B cell (primary cell): ENCODE data around the gene KLF5. TPM values are rescaled to one million over a fixed set of nuclear protein-coding genes. Genes with fewer than 3 reads are reported as not detected.

Source experiments
- ATAC-seq: fragments of 200-7000 bp; cut with Tn5 transposase; one replicate; pipeline ENCODE4 v1.10.0; 2021; ENCODE audit warnings: low read depth, mild to moderate bottlenecking, moderate number of reproducible peaks, moderate library complexity
- CTCF ChIA-PET: fragments of 350-600 bp; sonication (Branson Sonifier 250); formaldehyde crosslinking; loops from one replicate; lab custom pipeline; 2021; ENCODE audit warnings: antibody characterized with exemption, inconsistent platforms; lab: Charles Lee
- POLR2A ChIA-PET: fragments of 350-600 bp; sonication (Branson Sonifier 250); formaldehyde crosslinking; loops from one replicate; lab custom pipeline; 2021; ENCODE audit warnings: antibody characterized with exemption; lab: Charles Lee
- DNase-seq: peaks from one replicate; pipeline ENCODE4 v3.0.0; 2013
- H2AFZ ChIP-seq: 2 replicates; pipeline ENCODE4 v1.6.1; 2012; ENCODE audit warnings: mild to moderate bottlenecking, low read depth, low read length; ENCODE audit not compliant: insufficient read depth, poor library complexity, severe bottlenecking
- H3K27ac ChIP-seq, 2 donors: 1 replicate in 1 of 2; 2 replicates in 1 of 2; pipeline ENCODE4 v1.5.1; 2012 to 2013; ENCODE audit warnings: low read length in 2 of 2, mild to moderate bottlenecking in 2 of 2, moderate library complexity in 1 of 2
- H3K27me3 ChIP-seq, 4 experiments: fragments of 200-600 bp in 1 of 4; sonication (generic) in 1 of 4; replicated peaks in 1 of 4; 1 replicate in 2 of 4; 2 replicates in 2 of 4; pipeline versions ENCODE4 v1.6.1 to v1.7.0; 2013 to 2016; ENCODE audit warnings: low read length in 3 of 4, mild to moderate bottlenecking in 2 of 4, mixed read lengths in 1 of 4, moderate library complexity in 1 of 4; ENCODE audit not compliant: insufficient read depth in 4 of 4, control insufficient read depth in 3 of 4; ENCODE audit errors: control extremely low read depth in 1 of 4
- H3K36me3 ChIP-seq, 2 experiments: replicated peaks in 1 of 2; 1 replicate in 1 of 2; 2 replicates in 1 of 2; pipeline versions ENCODE4 v1.6.1 to v1.7.1; 2013; ENCODE audit warnings: low read length in 1 of 2; ENCODE audit not compliant: insufficient read depth in 2 of 2, control insufficient read depth in 1 of 2; ENCODE audit errors: control extremely low read depth in 1 of 2, extremely low read depth in 1 of 2
- H3K4me1 ChIP-seq, 2 donors: fragments of 200-600 bp in 1 of 2; sonication (generic) in 1 of 2; 1 replicate in 1 of 2; 2 replicates in 1 of 2; pipeline versions ENCODE4 v1.5.1 to v1.6.1; 2013 to 2017; ENCODE audit warnings: low read length in 2 of 2; ENCODE audit not compliant: control insufficient read depth in 2 of 2, insufficient read depth in 2 of 2
- H3K4me2 ChIP-seq: replicated peaks from 2 replicates; pipeline ENCODE3; 2012; ENCODE audit warnings: mild to moderate bottlenecking, low read depth, low read length; ENCODE audit not compliant: poor library complexity, severe bottlenecking
- H3K4me3 ChIP-seq, 5 experiments: fragments of 200-600 bp in 1 of 5; sonication (generic) in 1 of 5; 1 replicate in 3 of 5; 2 replicates in 2 of 5; pipeline versions ENCODE4 v1.5.1 to v1.7.0; 2011 to 2016; ENCODE audit warnings: low read length in 4 of 5, mild to moderate bottlenecking in 4 of 5, low read depth in 2 of 5, control low read depth in 1 of 5, moderate library complexity in 1 of 5; ENCODE audit not compliant: insufficient read depth in 1 of 5; ENCODE audit errors: control extremely low read depth in 1 of 5, extremely low read depth in 1 of 5
- H3K79me2 ChIP-seq: fragments of 200-600 bp; sonication (generic); one replicate; pipeline ENCODE4 v1.6.0; 2016; ENCODE audit warnings: low read length; ENCODE audit not compliant: control insufficient read depth, insufficient read depth
- H3K9ac ChIP-seq: fragments of 200-600 bp; sonication (generic); 2 replicates; pipeline ENCODE4 v1.6.1; 2017; ENCODE audit warnings: mild to moderate bottlenecking, low read length, moderate library complexity
- H3K9me3 ChIP-seq, 3 donors: one replicate each; pipeline versions ENCODE4 v1.6.1 to v1.7.1; 2013; ENCODE audit warnings: low read length in 2 of 3; ENCODE audit not compliant: control insufficient read depth in 2 of 3, insufficient read depth in 1 of 3; ENCODE audit errors: control extremely low read depth in 1 of 3
- H4K20me1 ChIP-seq: 2 replicates; pipeline ENCODE4 v1.6.0; 2012; ENCODE audit warnings: mild to moderate bottlenecking, low read length; ENCODE audit not compliant: insufficient read depth, control insufficient read depth, poor library complexity, severe bottlenecking
- H3K27ac Mint-ChIP-seq: one replicate; pipeline ENCODE4 v1.8.0; 2021; ENCODE audit warnings: mixed read lengths
- H3K27me3 Mint-ChIP-seq: one replicate; pipeline ENCODE4 v1.8.0; 2021; ENCODE audit warnings: mixed read lengths
- H3K4me1 Mint-ChIP-seq: one replicate; pipeline ENCODE4 v1.8.0; 2021; ENCODE audit warnings: mixed read lengths
- H3K4me3 Mint-ChIP-seq: one replicate; pipeline ENCODE4 v1.8.0; 2021; ENCODE audit warnings: mixed read lengths
- H3K9me3 Mint-ChIP-seq: one replicate; pipeline ENCODE4 v1.8.0; 2022; ENCODE audit warnings: mixed read lengths; ENCODE audit not compliant: insufficient read depth
- CTCF ChIP-seq: fragments of 200-600 bp; IDR thresholded peaks from one replicate; pipeline ENCODE4 v1.8.0; 2022; ENCODE audit warnings: antibody characterized with exemption, mild to moderate bottlenecking
- EZH2 ChIP-seq: IDR thresholded peaks from 2 replicates; pipeline ENCODE4 v1.6.1; 2012; ENCODE audit warnings: borderline replicate concordance, low read depth, mild to moderate bottlenecking, moderate library complexity, low read length; ENCODE audit not compliant: insufficient read depth, poor library complexity, severe bottlenecking
- WGBS: methylation state at CpG from one replicate; pipeline ENCODE4 v1.1.5; 2013; ENCODE audit warnings: missing lambda C conversion rate; ENCODE audit not compliant: insufficient coverage; 5-methylcytosine and 5-hydroxymethylcytosine counted together
- intact Hi-C: fragments of 100-400 bp; cut with micrococcal nuclease; formaldehyde crosslinking; loops from one replicate; pipeline ENCODE4 v1.10.0; 2022
- polyA plus RNA-seq: library from polyadenylated mRNA; depleted of rRNA; stranded (reverse); fragments of >200 nt; gene quantifications from 2 replicates; pipeline ENCODE4 v1.2.3, GENCODE V29; 2012
- total RNA-seq, 2 donors: library from RNA; stranded (reverse); fragments of 120-200 nt in 1 of 2; gene quantifications; 1 replicate in 1 of 2; 2 replicates in 1 of 2; pipeline versions ENCODE4 v1.2.3 to v1.2.4, GENCODE V29; 2013 to 2022

KLF5 gene
- total and polyA plus RNA-seq, 2 donors (not counting 1 experiment from before 2014, with no cell fraction given): 0.94 to 1.5 TPM

DNA sequence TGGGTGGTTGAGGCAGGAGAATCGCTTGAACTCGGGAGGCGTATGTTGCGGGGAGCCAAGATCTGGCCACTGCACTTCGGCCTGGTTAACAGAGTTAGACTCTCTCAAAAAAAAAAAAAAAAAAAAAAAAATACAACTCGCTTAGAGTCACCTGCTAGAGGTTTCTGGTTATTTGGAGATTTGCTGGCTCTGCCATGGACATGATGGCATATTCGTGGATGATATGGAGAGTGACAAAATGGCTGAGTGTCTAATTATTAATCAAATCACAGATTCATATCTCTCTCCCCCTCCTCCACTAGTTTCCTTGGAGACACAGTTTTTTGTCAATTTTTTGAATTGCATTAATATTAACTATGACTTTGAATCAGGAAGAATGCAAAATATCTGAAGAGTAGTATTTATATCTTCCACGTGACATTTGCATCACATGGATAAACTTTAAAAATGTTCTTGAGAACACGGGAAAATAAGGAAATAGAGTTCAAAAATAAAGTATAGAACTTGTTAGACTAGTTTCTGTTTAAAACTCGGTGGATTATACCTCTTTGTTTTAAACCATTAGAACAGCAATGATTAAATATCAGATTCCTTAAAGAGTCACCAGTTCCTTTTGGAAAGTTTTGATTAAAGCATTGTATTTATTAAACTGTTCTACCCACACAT lies 47.8 kb downstream of the KLF5 start:
- H3K9me3 ChIP-seq: peaks cover 0 to 2% (median 0%) of the 10 kb centered on the region in 3 donors
- no peak overlapping the region for H3K4me3 ChIP-seq
- no peaks in the 10 kb centered on the region for H3K36me3 ChIP-seq
- Mint-ChIP-seq H3K4me3 (no peak overlapping the region), H3K9me3 (no peaks in the 10 kb centered on the region), H3K27me3 (no peaks in the 10 kb centered on the region), H3K4me1 (no peaks in the 10 kb centered on the region), H3K27ac (no peak overlapping the region)
- DNase-seq (no peak), ATAC-seq (no peak)
- H3K27ac ChIP-seq: no peak overlapping the region
- CTCF ChIA-PET: no interaction called here
- no peak overlapping the region for H3K9ac ChIP-seq
- H4K20me1 ChIP-seq: no peaks in the 10 kb centered on the region
- POLR2A ChIA-PET: no interaction called here
- no CpG with 5 or more reads among the region's 10 CpGs for WGBS
- no peak for TF ChIP-seq EZH2
- no peak for TF ChIP-seq CTCF
- intact Hi-C loops: no loop called here
- H3K4me1 ChIP-seq: no peaks in the 10 kb centered on the region
- H2AFZ ChIP-seq: no peak overlapping the region
- no peak overlapping the region for H3K4me2 ChIP-seq
- no peaks in the 10 kb centered on the region for H3K79me2 ChIP-seq
- H3K27me3 ChIP-seq: no peaks in the 10 kb centered on the region

GRCh38 chr13:73107481-73107880 lies 48.7 kb downstream of the KLF5 start:
- no peaks in the 10 kb centered on the region for H3K27me3 Mint-ChIP-seq
- no peaks in the 10 kb centered on the region for H3K4me1 Mint-ChIP-seq
- no peak overlapping the region for H3K4me2 ChIP-seq
- no peak overlapping the region for H2AFZ ChIP-seq
- DNase-seq: no peak
- POLR2A ChIA-PET: no interaction called here
- no peaks in the 10 kb centered on the region for H3K36me3 ChIP-seq
- WGBS: no CpG with 5 or more reads among the region's 3 CpGs
- no peak for ATAC-seq
- H4K20me1 ChIP-seq: no peaks in the 10 kb centered on the region
- H3K4me3 Mint-ChIP-seq: no peak overlapping the region
- no peak overlapping the region for H3K4me3 ChIP-seq
- no peaks in the 10 kb centered on the region for H3K27me3 ChIP-seq
- H3K27ac Mint-ChIP-seq: no peak overlapping the region
- H3K9me3 Mint-ChIP-seq: no peaks in the 10 kb centered on the region
- no peaks in the 10 kb centered on the region for H3K79me2 ChIP-seq
- H3K4me1 ChIP-seq: no peaks in the 10 kb centered on the region
- TF ChIP-seq CTCF (no peak), EZH2 (no peak)
- intact Hi-C loops: no loop called here
- CTCF ChIA-PET: no interaction called here
- no peak overlapping the region for H3K27ac ChIP-seq
- H3K9ac ChIP-seq: no peak overlapping the region
- peaks cover 0 to 2% (median 0%) of the 10 kb centered on the region in 3 donors for H3K9me3 ChIP-seq
